Upper lobe of right lung (tissue), 1 donor: ENCODE data around the gene FAM228B. TPM values are rescaled to one million over a fixed set of nuclear protein-coding genes. Genes with fewer than 3 reads are reported as not detected.

Experiments
- ATAC-seq: fragments of 200-7000 bp; cut with Tn5 transposase; one replicate; pipeline ENCODE4 v1.9.1; 2020; ENCODE audit warnings: mild to moderate bottlenecking, moderate library complexity
- DNase-seq: peaks from one replicate; pipeline ENCODE4 v3.0.0-alpha.2; 2020
- H3K27ac ChIP-seq: fragments of 200-600 bp; one replicate; pipeline ENCODE4 v1.8.0; 2022
- H3K27me3 ChIP-seq: fragments of 200-600 bp; one replicate; pipeline ENCODE4 v1.8.0; 2022; ENCODE audit warnings: mild to moderate bottlenecking
- H3K36me3 ChIP-seq: fragments of 200-600 bp; one replicate; pipeline ENCODE4 v1.8.0; 2022
- H3K4me1 ChIP-seq: fragments of 200-600 bp; one replicate; pipeline ENCODE4 v1.8.0; 2022
- H3K4me3 ChIP-seq: fragments of 200-600 bp; one replicate; pipeline ENCODE4 v1.8.0; 2022; ENCODE audit warnings: mild to moderate bottlenecking
- H3K9me3 ChIP-seq: fragments of 200-600 bp; one replicate; pipeline ENCODE4 v1.8.0; 2022
- CTCF ChIP-seq: fragments of 200-600 bp; IDR thresholded peaks from one replicate; pipeline ENCODE4 v1.8.0; 2022; ENCODE audit warnings: antibody characterized with exemption
- intact Hi-C: fragments of 100-400 bp; cut with DNase I; formaldehyde crosslinking; loops from one replicate; pipeline ENCODE4 v1.11.0; 2022
- total RNA-seq: library from RNA; stranded (reverse); fragmentation: NEBNext Ultra II Directional; extraction: Animal tissue kit (Norgen Biotek cat#: 25700); gene quantifications from one replicate; pipeline ENCODE4 v1.2.1, GENCODE V29; 2021
- donor health status: DM: no; HTN: yes; CAD: no; lungs with severe emphysema.

Gene FAM228B
- total RNA-seq, 1 donor from 2014 or later: 28.4 TPM

GRCh38 chr2:24121066-24121465, 2.2 kb upstream of the FAM228B start:
- H3K36me3 ChIP-seq: no peaks in the 10 kb centered on the region
- no peak for ATAC-seq
- H3K4me1 ChIP-seq: peaks cover 5% of the 10 kb centered on the region
- no peak overlapping the region for H3K27ac ChIP-seq
- no peak overlapping the region for H3K4me3 ChIP-seq
- intact Hi-C loops: no loop called here
- DNase-seq: no peak
- TF ChIP-seq CTCF: no peak
- H3K27me3 ChIP-seq: no peaks in the 10 kb centered on the region
- H3K9me3 ChIP-seq: no peaks in the 10 kb centered on the region

- no peak for DNase-seq
- intact Hi-C loops: no loop called here
- no peak for TF ChIP-seq CTCF
- Histone ChIP-seq H3K27ac (no peak overlapping the region), H3K36me3 (no peaks in the 10 kb centered on the region), H3K4me3 (no peak overlapping the region), H3K4me1 (peaks cover 5% of the 10 kb centered on the region), H3K27me3 (no peaks in the 10 kb centered on the region), H3K9me3 (no peaks in the 10 kb centered on the region)
- ATAC-seq: no peak
These were observed 1.8 kb upstream of the FAM228B start for GRCh38 chr2:24121469-24121868.

GRCh38 chr2:24122366-24123194, 689 bp upstream of the FAM228B start:
- Histone ChIP-seq H3K9me3 (no peaks in the 10 kb centered on the region), H3K4me1 (peaks cover 5% of the 10 kb centered on the region), H3K27ac (peak overlapping the region; percentile 90), H3K36me3 (no peaks in the 10 kb centered on the region), H3K27me3 (no peaks in the 10 kb centered on the region), H3K4me3 (peak overlapping the region; percentile 82)
- no peak for TF ChIP-seq CTCF
- intact Hi-C loops: no loop called here
- DNase-seq (no peak), ATAC-seq (no peak)

- DNase-seq (no peak), ATAC-seq (no peak)
- intact Hi-C loops: no loop called here
- Histone ChIP-seq H3K27ac (peak overlapping the region; percentile 90), H3K4me1 (peaks cover 5% of the 10 kb centered on the region), H3K27me3 (no peaks in the 10 kb centered on the region), H3K9me3 (no peaks in the 10 kb centered on the region), H3K36me3 (no peaks in the 10 kb centered on the region), H3K4me3 (peak overlapping the region; percentile 82)
- no peak for TF ChIP-seq CTCF
These were observed 782 bp downstream of the FAM228B start for GRCh38 chr2:24123922-24124580.

- peaks cover 5% of the 10 kb centered on the region for H3K4me1 ChIP-seq
- no peaks in the 10 kb centered on the region for H3K27me3 ChIP-seq
- TF ChIP-seq CTCF: no peak
- ATAC-seq: no peak
- DNase-seq: no peak
- H3K27ac ChIP-seq: no peak overlapping the region
- intact Hi-C loops: no loop called here
- H3K9me3 ChIP-seq: no peaks in the 10 kb centered on the region
- no peak overlapping the region for H3K4me3 ChIP-seq
- H3K36me3 ChIP-seq: no peaks in the 10 kb centered on the region
These were observed 2.7 kb downstream of the FAM228B start for GRCh38 chr2:24125956-24126355.
